MG63 (cell line): Measurements from ENCODE around the gene DHRS9. TPM values are rescaled to one million over a fixed set of nuclear protein-coding genes. Genes with fewer than 3 reads are reported as not detected.

Source experiments
- DNase-seq: peaks from one replicate; pipeline ENCODE4 v3.0.0-alpha.2; 2020
- H3K27me3 ChIP-seq: fragments of 250-450 bp; sonication (Bioruptor Pico); 2 replicates; pipeline ENCODE4 v1.5.1; 2020; ENCODE audit warnings: mild to moderate bottlenecking, moderate library complexity
- H3K36me3 ChIP-seq: fragments of 250-450 bp; sonication (Bioruptor Pico); 2 replicates; pipeline ENCODE4 v1.5.1; 2020; ENCODE audit warnings: mild to moderate bottlenecking, moderate library complexity
- H3K4me3 ChIP-seq: fragments of 250-450 bp; sonication (Bioruptor Pico); 2 replicates; pipeline ENCODE4 v1.5.1; 2020; ENCODE audit warnings: mild to moderate bottlenecking, moderate library complexity
- H3K9me3 ChIP-seq: fragments of 250-450 bp; sonication (Bioruptor Pico); 2 replicates; pipeline ENCODE4 v1.5.1; 2020; ENCODE audit warnings: mild to moderate bottlenecking, moderate library complexity
- total RNA-seq: library from RNA; depleted of rRNA; stranded (reverse); fragments of >200 nt; shearing (Covaris generic); gene quantifications from 2 replicates; pipeline ENCODE4 v1.2.3, GENCODE V29; 2014; ENCODE audit warnings: low replicate concordance

Gene DHRS9
- total RNA-seq, 1 experiment from 2014 or later = not detected

DNA sequence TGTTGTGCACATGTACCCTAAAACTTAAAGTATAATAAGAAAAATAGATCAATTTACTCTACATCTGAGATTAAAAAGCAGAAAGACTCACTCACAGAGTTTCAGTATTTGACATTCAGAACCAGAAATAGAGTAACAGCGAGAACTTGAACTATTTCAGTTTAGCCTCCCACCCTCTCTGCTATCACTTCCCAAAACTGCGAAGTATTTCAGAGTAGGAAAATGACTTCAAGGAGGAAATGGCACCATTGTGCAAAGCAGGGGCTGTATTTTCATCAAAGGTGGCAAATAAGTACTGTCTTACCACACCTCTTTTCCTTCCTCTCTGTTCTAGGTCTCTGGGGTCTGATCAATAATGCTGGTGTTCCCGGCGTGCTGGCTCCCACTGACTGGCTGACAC, 13.6 kb downstream of the DHRS9 start:
- H3K9me3 ChIP-seq = peaks cover 5% of the 10 kb centered on the region
- DNase-seq = no peak
- no peaks in the 10 kb centered on the region for H3K27me3 ChIP-seq
- H3K36me3 ChIP-seq = no peaks in the 10 kb centered on the region
- H3K4me3 ChIP-seq = no peak overlapping the region

DNA sequence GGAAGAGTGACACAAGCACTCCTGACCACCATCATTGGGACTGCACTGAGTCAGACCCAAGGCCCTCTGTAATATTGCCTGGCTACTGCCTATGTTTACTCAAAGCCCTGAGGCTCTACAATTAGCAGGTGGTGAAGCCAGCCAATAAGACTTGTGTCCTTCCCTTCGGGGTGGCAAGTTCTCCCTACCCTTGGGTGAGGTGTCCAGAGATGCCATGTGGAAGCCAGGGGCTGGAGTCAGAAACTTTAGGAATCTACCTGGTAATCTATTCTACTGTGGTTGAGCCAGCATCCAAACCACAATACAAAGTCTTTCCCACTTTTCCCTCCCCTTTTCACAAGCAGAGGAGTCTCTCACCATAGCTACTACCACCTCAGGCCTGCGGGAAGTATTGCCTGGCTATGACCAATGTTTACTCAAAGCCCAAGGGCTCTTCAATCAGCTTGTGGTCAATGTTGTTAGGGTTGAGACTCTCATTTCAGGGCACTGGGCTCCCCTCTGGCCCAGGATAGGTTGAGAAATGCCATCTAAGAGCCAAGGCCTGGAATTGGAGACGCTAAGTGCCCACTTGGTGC, 17.6 kb downstream of the DHRS9 start:
- no peaks in the 10 kb centered on the region for H3K27me3 ChIP-seq
- H3K36me3 ChIP-seq = no peaks in the 10 kb centered on the region
- peaks cover 5% of the 10 kb centered on the region for H3K9me3 ChIP-seq
- no peak for DNase-seq
- H3K4me3 ChIP-seq = no peak overlapping the region

DNA sequence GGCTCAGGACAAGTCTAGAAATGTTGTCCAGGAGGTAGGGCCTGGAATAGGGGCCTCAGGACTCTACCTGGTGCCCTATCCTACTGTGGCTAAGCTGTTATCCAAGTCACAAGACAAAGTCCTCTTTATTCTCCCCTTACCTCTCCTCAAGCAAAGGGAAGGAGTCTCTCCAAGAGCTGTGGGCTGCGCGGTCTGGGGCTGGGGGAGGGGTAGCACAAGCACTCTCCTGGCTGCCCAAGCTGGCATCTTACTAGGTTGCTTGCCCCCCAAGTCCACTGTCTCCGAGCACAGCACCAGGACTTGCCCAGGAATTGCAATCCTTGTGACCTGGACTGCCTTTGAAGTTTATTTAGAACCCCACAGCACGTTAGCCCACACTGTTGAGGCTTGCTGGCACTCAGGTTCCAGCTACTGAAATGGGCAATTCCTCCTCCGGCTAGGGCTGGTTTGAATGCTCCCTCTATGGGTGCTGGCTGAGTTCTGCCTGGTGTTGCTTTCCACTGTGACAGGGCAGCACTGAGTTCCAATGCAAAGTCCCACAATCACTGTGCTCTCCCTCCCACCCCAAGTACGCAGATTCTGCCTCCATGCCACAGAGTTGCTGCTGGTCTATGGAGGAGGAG, 18.5 kb downstream of the DHRS9 start:
- Histone ChIP-seq H3K27me3 (no peaks in the 10 kb centered on the region), H3K36me3 (no peaks in the 10 kb centered on the region), H3K4me3 (no peak overlapping the region), H3K9me3 (peaks cover 5% of the 10 kb centered on the region)
- DNase-seq = no peak

DNA sequence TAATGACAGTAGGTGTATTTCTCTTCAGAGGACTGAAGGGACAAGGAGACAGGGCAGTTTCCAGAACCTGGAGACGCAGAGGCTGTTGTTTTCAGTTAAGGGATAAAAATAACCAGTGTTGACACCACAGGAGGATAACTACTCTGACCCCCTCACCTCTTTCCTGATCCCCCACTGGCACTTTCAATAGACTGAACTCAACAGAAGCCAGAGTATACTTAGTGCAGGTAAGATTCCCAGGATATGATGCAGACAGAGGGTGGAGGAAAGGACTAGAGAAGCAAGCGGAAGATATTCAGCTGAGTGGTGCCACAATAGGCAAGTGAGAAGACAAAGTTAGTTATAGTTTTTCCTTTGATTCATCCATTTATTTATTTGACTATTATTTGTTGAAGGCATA, 19.8 kb downstream of the DHRS9 start:
- no peak for DNase-seq
- Histone ChIP-seq H3K36me3 (no peaks in the 10 kb centered on the region), H3K9me3 (peaks cover 5% of the 10 kb centered on the region), H3K4me3 (no peak overlapping the region), H3K27me3 (no peaks in the 10 kb centered on the region)

DNA sequence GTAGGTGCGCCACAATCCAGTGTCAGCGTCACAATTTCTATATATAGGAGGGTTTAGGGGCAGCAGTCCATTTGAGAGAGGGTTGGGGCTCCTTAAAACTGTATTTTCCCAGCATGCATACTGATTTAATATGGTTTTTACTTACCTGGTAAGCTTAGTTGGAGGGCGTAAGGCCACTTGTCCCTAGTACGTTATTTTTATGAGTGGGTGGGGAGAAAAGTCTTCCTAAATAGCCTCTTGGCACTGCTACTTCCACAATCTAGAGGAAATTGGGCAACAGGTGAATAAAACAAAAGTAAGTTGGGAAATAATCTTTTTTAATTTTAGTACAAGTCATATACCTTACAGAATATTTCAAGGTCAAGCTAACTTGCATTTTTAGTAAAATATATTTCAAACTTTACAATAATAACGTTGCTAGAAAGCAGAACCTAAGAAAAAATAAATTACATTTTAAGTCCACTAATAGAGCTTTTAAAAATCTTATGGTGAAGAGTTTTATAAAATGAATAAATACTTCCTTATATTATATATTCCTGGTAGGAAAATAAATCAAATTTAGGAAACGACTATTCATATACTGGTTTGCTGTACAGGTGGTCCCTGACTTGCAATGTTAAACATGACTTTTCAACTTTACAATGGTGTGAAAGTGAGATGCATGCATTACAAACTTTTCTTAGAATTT, 20.9 kb downstream of the DHRS9 start:
- no peaks in the 10 kb centered on the region for H3K27me3 ChIP-seq
- H3K4me3 ChIP-seq = no peak overlapping the region
- H3K9me3 ChIP-seq = peaks cover 5% of the 10 kb centered on the region
- H3K36me3 ChIP-seq = no peaks in the 10 kb centered on the region
- no peak for DNase-seq

DNA sequence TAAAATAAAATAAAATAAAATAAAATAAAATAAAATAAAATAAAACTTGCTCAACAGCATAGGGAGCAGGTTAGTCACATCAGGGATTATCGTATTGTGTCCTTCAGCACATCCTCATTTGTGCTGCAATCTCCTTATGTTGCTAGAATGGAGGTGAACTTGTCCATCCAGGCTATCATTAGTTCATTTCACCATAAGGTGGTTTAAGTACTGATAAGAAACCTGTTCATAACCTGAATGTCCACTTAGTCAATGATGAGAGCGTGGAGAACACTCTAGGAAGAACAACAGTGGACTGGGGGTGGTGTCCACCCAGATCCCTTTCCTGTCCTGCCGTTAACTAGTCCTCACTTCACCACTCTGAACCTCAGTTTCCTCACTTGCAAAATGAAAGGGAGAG, 21.9 kb downstream of the DHRS9 start:
- no peaks in the 10 kb centered on the region for H3K9me3 ChIP-seq
- no peaks in the 10 kb centered on the region for H3K27me3 ChIP-seq
- DNase-seq = no peak
- no peaks in the 10 kb centered on the region for H3K36me3 ChIP-seq
- H3K4me3 ChIP-seq = no peak overlapping the region

GRCh38 chr2:169091761-169092519, 22.6 kb downstream of the DHRS9 start:
- Histone ChIP-seq H3K4me3 (no peak overlapping the region), H3K27me3 (no peaks in the 10 kb centered on the region), H3K9me3 (no peaks in the 10 kb centered on the region), H3K36me3 (no peaks in the 10 kb centered on the region)
- peak; percentile 75 for DNase-seq

- no peak for DNase-seq
Measured at GRCh38 chr2:169093535-169093934, 24.2 kb downstream of the DHRS9 start.

DNA sequence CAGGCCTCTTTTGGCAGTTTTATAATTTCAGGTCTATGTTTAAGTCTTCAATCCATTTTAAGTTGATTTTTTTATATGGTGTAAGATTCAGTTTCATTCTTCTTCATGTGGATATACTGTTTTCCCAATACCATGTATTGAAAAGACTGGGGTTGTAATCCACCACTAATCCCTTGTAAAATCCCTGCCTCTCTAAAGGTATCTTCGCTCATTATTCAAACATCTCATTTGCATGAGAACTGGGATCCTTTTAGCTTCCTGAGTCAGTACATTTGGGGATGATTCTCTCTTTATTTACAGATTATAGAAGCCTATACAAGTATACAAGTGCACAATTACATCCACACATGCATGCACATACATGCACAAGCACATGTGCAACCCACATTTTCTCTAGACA, 25.3 kb downstream of the DHRS9 start:
- no peaks in the 10 kb centered on the region for H3K9me3 ChIP-seq
- H3K27me3 ChIP-seq = no peaks in the 10 kb centered on the region
- no peak for DNase-seq
- no peaks in the 10 kb centered on the region for H3K36me3 ChIP-seq
- no peak overlapping the region for H3K4me3 ChIP-seq

More at GRCh38 chr2:169093535-169093934, 24.2 kb downstream of the DHRS9 start:
- Histone ChIP-seq H3K4me3 (no peak overlapping the region), H3K27me3 (no peaks in the 10 kb centered on the region), H3K36me3 (no peaks in the 10 kb centered on the region), H3K9me3 (no peaks in the 10 kb centered on the region)

GRCh38 chr2:169095621-169096105, 26.3 kb downstream of the DHRS9 start:
- peak; percentile 83 for DNase-seq
- H3K9me3 ChIP-seq = no peaks in the 10 kb centered on the region
- H3K4me3 ChIP-seq = no peak overlapping the region
- H3K27me3 ChIP-seq = no peaks in the 10 kb centered on the region
- H3K36me3 ChIP-seq = no peaks in the 10 kb centered on the region

GRCh38 chr2:169104848-169105247, 35.5 kb downstream of the DHRS9 start:
- peaks cover 12% of the 10 kb centered on the region; the same call in 1 of the 2 replicates for H3K27me3 ChIP-seq

DNA sequence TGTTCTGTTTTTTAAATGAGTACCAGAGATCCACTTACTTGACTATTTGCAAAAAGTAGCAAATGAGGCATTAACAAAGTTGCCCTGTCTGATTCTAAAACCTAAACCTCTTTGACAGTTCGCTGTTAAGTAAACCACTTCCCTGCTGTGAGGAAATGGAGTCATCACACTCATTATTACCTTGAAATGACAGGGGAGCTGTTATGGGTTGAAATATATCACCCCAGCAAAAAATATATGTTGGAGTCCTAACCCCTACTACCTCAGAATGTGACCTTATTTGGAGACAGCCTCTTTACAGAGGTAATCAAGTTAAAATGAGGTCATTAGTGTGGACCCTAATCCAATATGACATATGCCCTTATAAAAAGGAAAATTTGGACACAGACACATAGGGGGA, 36.1 kb downstream of the DHRS9 start:
- Histone ChIP-seq H3K27me3 (peaks cover 13% of the 10 kb centered on the region; the same call in 1 of the 2 replicates), H3K9me3 (no peaks in the 10 kb centered on the region)
- DNase-seq = no peak

More at GRCh38 chr2:169104848-169105247, 35.5 kb downstream of the DHRS9 start:
- no peak for DNase-seq
- no peaks in the 10 kb centered on the region for H3K9me3 ChIP-seq
- no peaks in the 10 kb centered on the region for H3K36me3 ChIP-seq
- no peak overlapping the region for H3K4me3 ChIP-seq

GRCh38 chr2:169106134-169106533, 36.8 kb downstream of the DHRS9 start:
- no peaks in the 10 kb centered on the region for H3K36me3 ChIP-seq
- no peak for DNase-seq
- peaks cover 13% of the 10 kb centered on the region; the same call in 1 of the 2 replicates for H3K27me3 ChIP-seq
- no peak overlapping the region for H3K4me3 ChIP-seq
- H3K9me3 ChIP-seq = no peaks in the 10 kb centered on the region

More for the DNA sequence above, 36.1 kb downstream of the DHRS9 start:
- H3K36me3 ChIP-seq = no peaks in the 10 kb centered on the region
- no peak overlapping the region for H3K4me3 ChIP-seq

GRCh38 chr2:169106563-169107545, 37.5 kb downstream of the DHRS9 start:
- Histone ChIP-seq H3K36me3 (no peaks in the 10 kb centered on the region), H3K4me3 (no peak overlapping the region), H3K9me3 (no peaks in the 10 kb centered on the region), H3K27me3 (peaks cover 13% of the 10 kb centered on the region; the same call in 1 of the 2 replicates)
- no peak for DNase-seq

GRCh38 chr2:169107645-169108044, 38.3 kb downstream of the DHRS9 start:
- Histone ChIP-seq H3K9me3 (no peaks in the 10 kb centered on the region), H3K36me3 (no peaks in the 10 kb centered on the region), H3K4me3 (no peak overlapping the region), H3K27me3 (peaks cover 13% of the 10 kb centered on the region; the same call in 1 of the 2 replicates)
- DNase-seq = no peak
